ENCODE measurements around the gene GAREM1.

DNA sequence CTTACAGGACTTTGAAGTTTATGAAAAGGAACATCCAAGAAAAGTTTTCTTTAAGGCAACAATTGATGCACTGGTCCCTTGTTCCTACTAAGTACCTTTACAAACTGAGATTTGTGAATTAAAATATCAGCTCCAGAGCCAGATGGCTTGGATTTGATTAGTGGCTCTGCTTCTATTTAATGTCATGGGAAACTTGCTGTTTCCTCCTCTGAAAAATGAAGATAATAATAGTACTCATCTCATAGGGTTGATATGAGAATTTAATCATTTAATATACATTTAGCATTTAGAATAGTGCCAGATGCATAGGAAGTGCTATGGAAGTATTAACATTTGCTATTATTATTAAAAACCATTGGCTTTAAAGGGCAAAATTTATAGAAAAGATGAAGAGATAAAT is 2.6 kb upstream of the GAREM1 start:
- TF ChIP-seq, protein P1, sequence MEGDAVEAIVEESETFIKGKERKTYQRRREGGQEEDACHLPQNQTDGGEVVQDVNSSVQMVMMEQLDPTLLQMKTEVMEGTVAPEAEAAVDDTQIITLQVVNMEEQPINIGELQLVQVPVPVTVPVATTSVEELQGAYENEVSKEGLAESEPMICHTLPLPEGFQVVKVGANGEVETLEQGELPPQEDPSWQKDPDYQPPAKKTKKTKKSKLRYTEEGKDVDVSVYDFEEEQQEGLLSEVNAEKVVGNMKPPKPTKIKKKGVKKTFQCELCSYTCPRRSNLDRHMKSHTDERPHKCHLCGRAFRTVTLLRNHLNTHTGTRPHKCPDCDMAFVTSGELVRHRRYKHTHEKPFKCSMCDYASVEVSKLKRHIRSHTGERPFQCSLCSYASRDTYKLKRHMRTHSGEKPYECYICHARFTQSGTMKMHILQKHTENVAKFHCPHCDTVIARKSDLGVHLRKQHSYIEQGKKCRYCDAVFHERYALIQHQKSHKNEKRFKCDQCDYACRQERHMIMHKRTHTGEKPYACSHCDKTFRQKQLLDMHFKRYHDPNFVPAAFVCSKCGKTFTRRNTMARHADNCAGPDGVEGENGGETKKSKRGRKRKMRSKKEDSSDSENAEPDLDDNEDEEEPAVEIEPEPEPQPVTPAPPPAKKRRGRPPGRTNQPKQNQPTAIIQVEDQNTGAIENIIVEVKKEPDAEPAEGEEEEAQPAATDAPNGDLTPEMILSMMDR (IDR thresholded peaks at IDR 0.05) = no peak
- no peak for TF ChIP-seq POLR2A (IDR thresholded peaks at IDR 0.05)
- no peak for TF ChIP-seq EP300 (IDR thresholded peaks at IDR 0.05)
